HG03175 (cell line): ENCODE measurements around the gene DPYSL4.

ENCODE experiments used
- ATAC-seq: cut with Tn5 transposase; IDR thresholded peaks from one replicate; pipeline ENCODE4 v1.9.1; 2021; ENCODE audit warnings: mild to moderate bottlenecking, moderate library complexity; ENCODE audit not compliant: unreplicated experiment

Gene DPYSL4

GRCh38 chr10:132238371-132239125, 51.8 kb downstream of the DPYSL4 start:
- ATAC-seq, result no peak

GRCh38 chr10:132239126-132240031, 52.6 kb downstream of the DPYSL4 start:
- ATAC-seq, result no peak

- no peak for ATAC-seq
Observed at GRCh38 chr10:132240156-132240555, 53.4 kb downstream of the DPYSL4 start.

GRCh38 chr10:132240581-132240980, 53.8 kb downstream of the DPYSL4 start:
- no peak for ATAC-seq

GRCh38 chr10:132241086-132241485, 54.3 kb downstream of the DPYSL4 start:
- ATAC-seq, result no peak

GRCh38 chr10:132241496-132241895, 54.7 kb downstream of the DPYSL4 start:
- no peak for ATAC-seq

- no peak for ATAC-seq
Observed at GRCh38 chr10:132242103-132242840, 55.5 kb downstream of the DPYSL4 start.

- ATAC-seq, result no peak
Observed at GRCh38 chr10:132243141-132243540, 56.4 kb downstream of the DPYSL4 start.

- ATAC-seq, result no peak
Observed at GRCh38 chr10:132243626-132244025, 56.9 kb downstream of the DPYSL4 start.

- ATAC-seq, result no peak
Observed at GRCh38 chr10:132245056-132245455, 58.3 kb downstream of the DPYSL4 start.

GRCh38 chr10:132246296-132246695, 59.5 kb downstream of the DPYSL4 start:
- no peak for ATAC-seq

- ATAC-seq, result no peak
Observed at GRCh38 chr10:132247943-132248342, 61.2 kb downstream of the DPYSL4 start.

- ATAC-seq, result no peak
Observed at GRCh38 chr10:132248455-132249225, 61.9 kb downstream of the DPYSL4 start.

- no peak for ATAC-seq
Observed at GRCh38 chr10:132249226-132249724, 62.5 kb downstream of the DPYSL4 start.

- no peak for ATAC-seq
Observed at GRCh38 chr10:132249824-132250375, 63.2 kb downstream of the DPYSL4 start.

GRCh38 chr10:132250481-132251475, 64.0 kb downstream of the DPYSL4 start:
- ATAC-seq, result no peak

GRCh38 chr10:132251928-132252327, 65.2 kb downstream of the DPYSL4 start:
- no peak for ATAC-seq

GRCh38 chr10:132252412-132252811, 65.7 kb downstream of the DPYSL4 start:
- no peak for ATAC-seq
